Uterus (tissue), 2 donors: ENCODE data around the gene HPSE.

Experiments
- CTCF ChIP-seq, 4 experiments: fragments of 200-600 bp in 2 of 4; fragments of 450-650 bp in 2 of 4; sonication (generic) in 2 of 4; IDR thresholded peaks; one replicate each; pipeline ENCODE4 v1.5.1; 2016 to 2019; ENCODE audit warnings: antibody characterized with exemption in 4 of 4, mild to moderate bottlenecking in 2 of 4, moderate library complexity in 1 of 4
- POLR2A ChIP-seq, 2 donors: fragments of 450-650 bp; IDR thresholded peaks; one replicate each; pipeline ENCODE4 v1.6.1; 2016; ENCODE audit warnings: antibody characterized with exemption in 2 of 2, mild to moderate bottlenecking in 1 of 2, moderate library complexity in 1 of 2

GRCh38 chr4:83248486-83248885, 86.2 kb downstream of the HPSE start:
- TF ChIP-seq CTCF (IDR thresholded peaks at IDR 0.05) (no peak), POLR2A (IDR thresholded peaks at IDR 0.05) (no peak)
